Measurements from ENCODE around the gene CHSY1. TPM values are rescaled to one million over a fixed set of nuclear protein-coding genes. Genes with fewer than 3 reads are reported as not detected.
A peak's percentile ranks its signal among the peaks of the same experiment; 100 is the strongest.

CHSY1 gene
- total RNA-seq, 1 donor = 40.9 TPM

GRCh38 chr15:101132390-101133180 lies 119.3 kb downstream of the CHSY1 start:
- H3K4me3 ChIP-seq (ENCODE audit: low read depth, low read length) = no peak overlapping the region
- TF ChIP-seq CTCF (IDR thresholded peaks at IDR 0.05; ENCODE audit: insufficient read depth, low read length) = no peak
- DNase-seq (ENCODE audit: low read depth) = no peak

GRCh38 chr15:101131489-101132389 lies 120.1 kb downstream of the CHSY1 start:
- no peak for DNase-seq (ENCODE audit: low read depth)
- TF ChIP-seq CTCF (IDR thresholded peaks at IDR 0.05; ENCODE audit: insufficient read depth, low read length) = no peak

GRCh38 chr15:101129851-101130380 lies 121.9 kb downstream of the CHSY1 start:
- no peak overlapping the region for H3K4me3 ChIP-seq (ENCODE audit: low read depth, low read length)
- no peak for TF ChIP-seq CTCF (IDR thresholded peaks at IDR 0.05; ENCODE audit: insufficient read depth, low read length)
- DNase-seq (ENCODE audit: low read depth) = no peak

More at GRCh38 chr15:101131489-101132389, 120.1 kb downstream of the CHSY1 start:
- no peak overlapping the region for H3K4me3 ChIP-seq (ENCODE audit: low read depth, low read length)

- H3K4me3 ChIP-seq (ENCODE audit: low read depth, low read length) = no peak overlapping the region
- no peak for TF ChIP-seq CTCF (IDR thresholded peaks at IDR 0.05; ENCODE audit: insufficient read depth, low read length)
- peak; percentile 97 for DNase-seq (ENCODE audit: low read depth)
These were observed 123.4 kb downstream of the CHSY1 start for GRCh38 chr15:101128221-101129015.

GRCh38 chr15:101127506-101128076 lies 124.3 kb downstream of the CHSY1 start:
- TF ChIP-seq CTCF (IDR thresholded peaks at IDR 0.05; ENCODE audit: insufficient read depth, low read length) = no peak

More at GRCh38 chr15:101127506-101128076, 124.3 kb downstream of the CHSY1 start:
- DNase-seq (ENCODE audit: low read depth) = peak; percentile 99
- peak overlapping the region; percentile 31 for H3K4me3 ChIP-seq (ENCODE audit: low read depth, low read length)
